Gastrocnemius medialis (tissue), 4 donors: Measurements from ENCODE around the gene ITGB3BP.

Experiments
- CTCF ChIP-seq, 5 experiments: fragments of 450-650 bp in 3 of 5; fragments of 200-600 bp in 2 of 5; sonication (generic) in 2 of 5; IDR thresholded peaks in 4 of 5; conservative IDR thresholded peaks in 1 of 5; 1 replicate in 4 of 5; 2 replicates in 1 of 5; pipeline ENCODE4 v1.5.1; 2016 to 2019; ENCODE audit warnings: antibody characterized with exemption in 5 of 5, mild to moderate bottlenecking in 3 of 5, moderate library complexity in 3 of 5
- POLR2A ChIP-seq, 2 donors: fragments of 450-650 bp; IDR thresholded peaks; one replicate each; pipeline ENCODE4 v1.6.1; 2017; ENCODE audit warnings: antibody characterized with exemption in 2 of 2, mild to moderate bottlenecking in 2 of 2, moderate library complexity in 2 of 2

- TF ChIP-seq CTCF (IDR thresholded peaks at IDR 0.05 in 4 of 5, conservative IDR thresholded peaks at IDR 0.05 in 1 of 5) (no peak), POLR2A (IDR thresholded peaks at IDR 0.05) (no peak)
Observed at GRCh38 chr1:63458750-63459149, 64.3 kb downstream of the ITGB3BP start.
